Endothelial cell of umbilical vein (primary cell): Measurements from ENCODE around the gene CLVS2.

Source experiments
- CTCF ChIP-seq, 2 donors: IDR thresholded peaks; 1 replicate in 1 of 2; 2 replicates in 1 of 2; pipeline ENCODE4 v1.5.1; 2011; ENCODE audit warnings: low read length in 2 of 2, mild to moderate bottlenecking in 2 of 2, moderate library complexity in 2 of 2, control low read depth in 1 of 2, inconsistent platforms in 1 of 2, low read depth in 1 of 2; ENCODE audit not compliant: insufficient read depth in 1 of 2; ENCODE audit errors: extremely low read depth in 1 of 2
- EZH2 ChIP-seq: IDR thresholded peaks from 2 replicates; pipeline ENCODE4 v1.6.1; 2012; ENCODE audit warnings: borderline replicate concordance, low read depth, mild to moderate bottlenecking, moderate library complexity, low read length, inconsistent platforms; ENCODE audit not compliant: severe bottlenecking
- GATA2 ChIP-seq: IDR thresholded peaks from 2 replicates; pipeline ENCODE4 v1.7.0; 2011; ENCODE audit warnings: low read depth, mild to moderate bottlenecking, moderate library complexity, mixed read lengths, low read length; ENCODE audit not compliant: insufficient read length, insufficient read depth
- JUN ChIP-seq: IDR thresholded peaks from 2 replicates; pipeline ENCODE4 v1.6.1; 2011; ENCODE audit warnings: borderline replicate concordance, low read depth; ENCODE audit not compliant: insufficient read length, insufficient read depth
- MYC ChIP-seq: IDR thresholded peaks from one replicate; pipeline ENCODE4 v1.6.1; 2011; ENCODE audit warnings: mild to moderate bottlenecking, low read depth, low read length
- POLR2A ChIP-seq: IDR thresholded peaks from 2 replicates; pipeline ENCODE4 v1.6.1; 2012; ENCODE audit warnings: low read depth, mild to moderate bottlenecking, control low read depth, low read length
- POLR2AphosphoS5 ChIP-seq: IDR thresholded peaks from 2 replicates; pipeline ENCODE4 v1.6.1; 2012; ENCODE audit warnings: low read depth, mild to moderate bottlenecking, control low read depth, low read length, moderate library complexity; ENCODE audit not compliant: insufficient read depth

- TF ChIP-seq POLR2AphosphoS5 (no peak), POLR2A (no peak), CTCF (IDR thresholded peaks at IDR 0.05; ENCODE audit: extremely low read depth in 1 of 2, insufficient read depth in 1 of 2, low read depth in 1 of 2, low read length in 2 of 2) (no peak), EZH2 (no peak), JUN (no peak), MYC (no peak), GATA2 (no peak)
Observed at GRCh38 chr6:123017104-123017682, 21.2 kb downstream of the CLVS2 start.
